NOMO-1 treated with dmso at 0.1 percent for 144 hours (cell line): ENCODE data around the gene E2F4.

Experiments
- DNase-seq: peaks from one replicate; lab custom pipeline; 2025; ENCODE audit not compliant: unreplicated experiment; lab: John Stamatoyannopoulos, UW

Gene E2F4

DNA sequence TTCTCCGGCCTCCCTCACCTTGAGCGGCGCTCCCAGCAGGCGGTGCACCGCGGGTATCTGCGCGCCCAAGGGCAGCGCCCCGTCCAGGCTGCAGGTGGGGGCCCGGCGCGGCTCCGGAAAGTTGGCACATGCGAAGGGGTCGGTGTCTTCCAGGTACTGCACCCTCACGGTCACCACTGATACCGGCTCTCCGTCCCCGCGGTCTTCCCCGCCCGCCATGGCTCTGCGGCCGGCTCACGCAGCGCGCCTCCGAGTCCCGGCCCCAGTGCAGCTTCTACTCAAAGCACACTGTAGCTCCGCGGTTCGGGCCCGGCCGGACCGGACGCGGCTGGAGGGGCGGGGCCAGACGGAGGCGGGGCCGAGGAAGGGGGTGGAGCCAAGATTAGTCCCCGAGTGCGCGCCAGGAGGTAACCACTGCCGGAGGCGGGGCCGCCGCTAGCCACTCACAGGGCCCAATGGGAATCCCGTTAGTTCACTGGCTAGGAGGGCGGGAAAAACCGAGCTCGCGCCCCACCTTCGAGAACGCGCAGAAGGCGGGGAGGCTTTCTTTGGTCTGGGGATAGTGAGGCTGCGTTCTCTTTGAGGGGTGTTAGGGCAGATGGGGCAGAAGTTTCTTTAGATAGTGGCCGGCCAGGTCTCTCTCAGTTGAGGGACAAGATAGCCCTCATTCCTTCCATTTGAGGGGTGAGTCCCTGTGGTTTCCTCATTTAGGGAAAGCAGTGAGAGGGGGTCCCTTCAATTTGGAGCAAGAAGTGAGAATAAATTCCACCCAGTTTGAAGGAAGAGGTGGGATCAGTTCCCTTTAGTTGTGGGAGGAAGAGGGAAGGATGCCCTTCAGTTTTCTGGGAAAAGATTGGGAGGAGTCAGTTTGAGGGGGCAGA, 55.5 kb downstream of the E2F4 start, which contains the start of gene FHOD1:
TSS of gene FHOD1 (minus strand) at position 290 of the 881 bp plus-strand sequence. CDS start at position 219, 71 bp downstream.
- DNase-seq, result peak; percentile 93

DNA sequence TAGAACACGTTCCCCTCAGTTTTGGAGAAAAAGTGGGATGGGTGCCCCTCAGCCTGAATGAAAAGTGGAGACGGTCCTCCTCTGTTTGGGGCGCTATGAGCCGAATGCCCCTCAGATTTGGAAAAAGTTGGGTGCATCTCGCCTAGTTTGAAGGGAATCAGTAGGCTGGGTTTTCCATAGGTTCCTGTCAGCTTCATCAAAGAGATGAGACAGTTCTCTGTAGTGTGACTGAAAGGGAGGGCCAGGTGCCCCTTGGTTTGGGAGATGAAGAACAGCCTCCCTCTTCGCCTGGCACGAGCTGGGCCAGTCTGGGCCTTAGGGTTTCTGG, 56.1 kb downstream of the E2F4 start:
- DNase-seq, result no peak
